ENCODE data around the gene DAB2IP. TPM values are rescaled to one million over a fixed set of nuclear protein-coding genes. Genes with fewer than 3 reads are reported as not detected.

DAB2IP gene
- total RNA-seq, 1 donor from 2014 or later = 104 TPM

DNA sequence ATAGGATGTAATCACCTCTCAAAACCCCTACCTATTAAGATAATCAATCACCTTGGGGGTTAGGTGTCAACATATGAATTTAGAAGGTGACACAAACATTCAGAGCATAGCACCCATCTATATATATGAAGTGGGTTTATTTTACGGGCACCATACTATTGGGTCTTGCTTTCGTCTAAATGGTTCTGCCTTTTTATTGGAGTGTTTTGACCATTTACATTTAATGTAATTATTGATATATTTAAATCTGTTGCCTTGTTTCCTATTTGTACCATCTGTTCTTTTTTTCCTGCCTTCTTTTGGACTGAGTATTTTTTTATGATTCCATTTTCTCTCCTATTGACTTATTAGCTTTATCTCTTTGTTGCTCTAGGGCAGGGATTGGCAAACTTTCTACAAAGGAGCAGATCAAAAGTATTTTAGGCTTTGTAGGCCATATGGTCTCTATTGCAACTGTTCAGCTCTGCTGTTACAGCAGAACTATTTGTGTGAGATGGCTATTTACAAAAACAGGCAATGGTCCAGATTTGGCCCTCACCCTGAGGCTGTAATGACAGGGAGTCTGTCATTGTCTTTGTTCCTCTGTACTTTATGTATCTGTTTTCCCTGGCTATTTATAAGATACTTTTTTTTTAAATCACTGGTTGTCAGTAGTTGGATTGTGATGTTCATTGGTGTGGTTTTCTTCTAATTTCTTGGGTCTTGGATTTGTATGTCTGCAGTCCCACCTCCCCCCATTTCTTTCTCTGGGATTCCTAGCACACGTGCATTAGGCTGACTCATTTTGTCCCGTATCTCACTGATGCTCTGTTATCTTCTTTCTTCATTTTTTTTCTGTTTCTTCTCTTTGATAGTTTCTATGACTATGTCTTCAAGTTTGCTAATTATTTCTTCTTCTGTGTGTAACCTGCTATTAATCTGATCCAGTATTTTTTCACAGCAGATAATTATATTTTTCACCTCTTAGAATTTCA lies 127.1 kb downstream of the DAB2IP start:
- no peaks in the 10 kb centered on the region for H3K9me3 Mint-ChIP-seq (ENCODE audit: unreplicated experiment)
- H3K4me3 Mint-ChIP-seq (ENCODE audit: unreplicated experiment) = no peak overlapping the region
- no peak for DNase-seq (ENCODE audit: low spot score)
- peaks cover 57% of the 10 kb centered on the region for H3K36me3 Mint-ChIP-seq (ENCODE audit: low read depth, unreplicated experiment)
- no peak overlapping the region for H3K27ac Mint-ChIP-seq (ENCODE audit: unreplicated experiment)
- H3K4me1 Mint-ChIP-seq (ENCODE audit: unreplicated experiment) = peaks cover 4% of the 10 kb centered on the region
- TF ChIP-seq, protein P1, sequence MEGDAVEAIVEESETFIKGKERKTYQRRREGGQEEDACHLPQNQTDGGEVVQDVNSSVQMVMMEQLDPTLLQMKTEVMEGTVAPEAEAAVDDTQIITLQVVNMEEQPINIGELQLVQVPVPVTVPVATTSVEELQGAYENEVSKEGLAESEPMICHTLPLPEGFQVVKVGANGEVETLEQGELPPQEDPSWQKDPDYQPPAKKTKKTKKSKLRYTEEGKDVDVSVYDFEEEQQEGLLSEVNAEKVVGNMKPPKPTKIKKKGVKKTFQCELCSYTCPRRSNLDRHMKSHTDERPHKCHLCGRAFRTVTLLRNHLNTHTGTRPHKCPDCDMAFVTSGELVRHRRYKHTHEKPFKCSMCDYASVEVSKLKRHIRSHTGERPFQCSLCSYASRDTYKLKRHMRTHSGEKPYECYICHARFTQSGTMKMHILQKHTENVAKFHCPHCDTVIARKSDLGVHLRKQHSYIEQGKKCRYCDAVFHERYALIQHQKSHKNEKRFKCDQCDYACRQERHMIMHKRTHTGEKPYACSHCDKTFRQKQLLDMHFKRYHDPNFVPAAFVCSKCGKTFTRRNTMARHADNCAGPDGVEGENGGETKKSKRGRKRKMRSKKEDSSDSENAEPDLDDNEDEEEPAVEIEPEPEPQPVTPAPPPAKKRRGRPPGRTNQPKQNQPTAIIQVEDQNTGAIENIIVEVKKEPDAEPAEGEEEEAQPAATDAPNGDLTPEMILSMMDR (IDR thresholded peaks at IDR 0.05; ENCODE audit: unreplicated experiment) = no peak
- H3K27me3 Mint-ChIP-seq (ENCODE audit: unreplicated experiment) = peaks cover 19% of the 10 kb centered on the region

DNA sequence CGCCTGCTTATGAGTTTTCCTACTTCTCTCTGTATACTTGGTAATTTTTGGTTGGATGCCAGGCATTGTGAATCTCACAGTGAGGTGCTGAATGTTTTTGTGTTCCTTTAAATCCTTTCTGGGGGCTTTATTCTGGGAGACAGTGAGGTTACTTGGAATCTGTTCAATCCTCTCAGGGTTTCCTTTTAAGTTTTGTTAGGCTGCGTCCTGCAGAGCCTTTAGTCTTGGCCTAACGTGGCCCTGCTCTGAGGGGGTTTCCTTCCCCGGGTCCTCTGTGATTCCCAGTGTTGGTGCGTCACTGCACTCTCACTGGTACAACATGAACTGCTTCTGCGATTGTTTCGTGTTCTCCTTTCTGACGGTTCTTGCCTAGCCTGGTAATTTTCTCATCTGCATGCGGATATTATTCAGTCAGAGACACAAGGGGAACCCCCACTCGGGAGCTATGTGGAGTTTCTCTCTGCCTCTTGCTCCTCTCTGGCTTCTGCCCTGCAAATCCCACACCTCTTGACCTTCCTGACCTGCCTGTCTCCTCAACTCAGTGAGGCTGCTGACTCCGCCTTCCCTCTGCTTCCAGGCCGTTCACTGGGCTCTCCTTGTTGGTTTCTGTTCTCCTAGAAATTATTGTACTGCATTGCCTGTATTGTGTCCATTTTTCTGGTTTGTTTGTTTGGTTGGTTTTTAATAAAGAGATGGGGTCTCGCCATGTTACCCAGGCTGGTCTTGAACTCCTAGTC lies 128.1 kb downstream of the DAB2IP start:
- Mint-ChIP-seq H3K36me3 (ENCODE audit: low read depth, unreplicated experiment) (peaks cover 57% of the 10 kb centered on the region), H3K4me3 (ENCODE audit: unreplicated experiment) (no peak overlapping the region), H3K9me3 (ENCODE audit: unreplicated experiment) (no peaks in the 10 kb centered on the region), H3K27me3 (ENCODE audit: unreplicated experiment) (peaks cover 19% of the 10 kb centered on the region), H3K27ac (ENCODE audit: unreplicated experiment) (peak overlapping the region; percentile 65), H3K4me1 (ENCODE audit: unreplicated experiment) (peaks cover 9% of the 10 kb centered on the region)
- TF ChIP-seq, protein P1 (IDR thresholded peaks at IDR 0.05; ENCODE audit: unreplicated experiment) = no peak
- no peak for DNase-seq (ENCODE audit: low spot score)

- H3K36me3 Mint-ChIP-seq (ENCODE audit: low read depth, unreplicated experiment) = peaks cover 51% of the 10 kb centered on the region
- H3K4me1 Mint-ChIP-seq (ENCODE audit: unreplicated experiment) = peaks cover 10% of the 10 kb centered on the region
- H3K9me3 Mint-ChIP-seq (ENCODE audit: unreplicated experiment) = no peaks in the 10 kb centered on the region
- TF ChIP-seq, protein P1 (IDR thresholded peaks at IDR 0.05; ENCODE audit: unreplicated experiment) = no peak
- H3K27me3 Mint-ChIP-seq (ENCODE audit: unreplicated experiment) = peaks cover 20% of the 10 kb centered on the region
- H3K27ac Mint-ChIP-seq (ENCODE audit: unreplicated experiment) = no peak overlapping the region
- peak overlapping the region; percentile 59 for H3K4me3 Mint-ChIP-seq (ENCODE audit: unreplicated experiment)
- no peak for DNase-seq (ENCODE audit: low spot score)
These were observed 129.0 kb downstream of the DAB2IP start for GRCh38 chr9:121780177-121781040.

DNA sequence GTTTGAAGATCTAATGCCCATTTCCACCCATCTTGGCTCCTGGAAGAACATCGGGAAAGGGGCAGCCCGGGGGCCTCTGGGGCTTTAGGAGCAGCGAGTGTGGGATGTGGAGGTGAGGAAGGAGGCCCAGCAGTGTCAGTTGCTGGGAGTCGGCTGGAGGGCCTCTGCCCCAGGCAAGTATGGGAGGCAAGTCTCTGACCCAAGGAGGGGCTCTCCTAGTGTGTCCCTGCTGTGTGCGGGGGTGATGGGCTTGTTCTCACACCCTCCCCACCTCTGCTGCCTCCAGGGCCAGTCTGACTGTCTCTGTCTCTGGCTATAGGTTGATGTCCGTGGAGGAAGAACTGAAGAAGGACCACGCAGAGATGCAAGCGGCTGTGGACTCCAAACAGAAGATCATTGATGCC lies 129.7 kb downstream of the DAB2IP start:
- peak overlapping the region; percentile 59 for H3K4me3 Mint-ChIP-seq (ENCODE audit: unreplicated experiment)
- DNase-seq (ENCODE audit: low spot score) = no peak
- H3K27me3 Mint-ChIP-seq (ENCODE audit: unreplicated experiment) = peaks cover 20% of the 10 kb centered on the region
- H3K36me3 Mint-ChIP-seq (ENCODE audit: low read depth, unreplicated experiment) = peaks cover 43% of the 10 kb centered on the region
- TF ChIP-seq, protein P1 (IDR thresholded peaks at IDR 0.05; ENCODE audit: unreplicated experiment) = no peak
- H3K9me3 Mint-ChIP-seq (ENCODE audit: unreplicated experiment) = no peaks in the 10 kb centered on the region
- H3K27ac Mint-ChIP-seq (ENCODE audit: unreplicated experiment) = no peak overlapping the region
- H3K4me1 Mint-ChIP-seq (ENCODE audit: unreplicated experiment) = peaks cover 10% of the 10 kb centered on the region

All from endothelial cell (in vitro differentiated cells).